ENCODE measurements around the gene TOB1. TPM values are rescaled to one million over a fixed set of nuclear protein-coding genes. Genes with fewer than 3 reads are reported as not detected.

The TOB1 gene
- total and polyA plus RNA-seq, 2 of the 4 experiments (the other 2 are of a cell fraction) = 4.3 to 9.0 TPM

- ChIA-PET POLR2A (ENCODE audit: unreplicated experiment) (no interaction called here), CTCF (interaction anchor here (0.6 kb wide), 1 partner anchor 102 kb away, joined by 4 read pairs; no protein-coding TSS in a partner anchor)
- Histone ChIP-seq H2BK15ac (ENCODE audit: low read depth, low read length) (no peak overlapping the region), H3K18ac (ENCODE audit: low read depth, low read length) (no peak overlapping the region), H3K4me2 (ENCODE audit: low read depth, low read length) (no peak overlapping the region), H4K20me1 (ENCODE audit: insufficient read depth, low read length) (no peaks in the 10 kb centered on the region), H2AFZ (replicated peaks; ENCODE audit: low read length, poor library complexity) (no peak overlapping the region), H3K14ac (replicated peaks; ENCODE audit: low read depth, low read length) (no peak overlapping the region), H3K56ac (ENCODE audit: extremely low read depth, insufficient read depth, low read length) (no peak overlapping the region), H4K91ac (ENCODE audit: insufficient read depth, low read depth, low read length) (no peak overlapping the region), H4K8ac (ENCODE audit: low read depth in 2 of 2, low read length in 2 of 2) (no peak overlapping the region), H3K79me1 (ENCODE audit: low read depth in 1 of 2, low read length in 2 of 2) (no peaks in the 10 kb centered on the region), H3K9ac (ENCODE audit: low read depth, low read length) (no peak overlapping the region), H3K23ac (ENCODE audit: low read depth, low read length) (no peak overlapping the region), H2BK5ac (ENCODE audit: low read depth, low read length, poor library complexity, severe bottlenecking) (no peak overlapping the region), H3K9me1 (ENCODE audit: insufficient read depth, low read length) (no peaks in the 10 kb centered on the region), H4K5ac (ENCODE audit: low read depth, low read length) (no peak overlapping the region), H2BK20ac (ENCODE audit: low read depth, low read length) (no peak overlapping the region), H3K9me3 (ENCODE audit: control insufficient read depth, insufficient read depth, low read length) (no peaks in the 10 kb centered on the region), H2BK120ac (ENCODE audit: low read depth, low read length) (no peak overlapping the region), H3K27me3 (ENCODE audit: control insufficient read depth, insufficient read depth, low read length) (no peaks in the 10 kb centered on the region; the same call in 1 of the 2 replicates), H3K4ac (ENCODE audit: low read depth, low read length) (no peak overlapping the region), H3K4me1 (ENCODE audit: control insufficient read depth, insufficient read depth, low read length) (peaks cover 9% of the 10 kb centered on the region; the same call in 1 of the 2 replicates), H2AK5ac (ENCODE audit: low read depth, low read length) (no peak overlapping the region), H2AK9ac (replicated peaks; ENCODE audit: low read depth, low read length, poor library complexity) (no peak overlapping the region), H3K36me3 (ENCODE audit: control insufficient read depth, insufficient read depth, low read length) (no peaks in the 10 kb centered on the region), H3K27ac (ENCODE audit: insufficient read depth, low read length) (no peak overlapping the region), H3K4me3 (ENCODE audit: insufficient read depth, low read depth, low read length) (no peak overlapping the region)
- TF ChIP-seq RFX5 (IDR thresholded peaks at IDR 0.05; ENCODE audit: low read depth, low read length) = no peak
- no peak for TF ChIP-seq USF2 (IDR thresholded peaks at IDR 0.05; ENCODE audit: low read depth, low read length)
- TF ChIP-seq MAZ (IDR thresholded peaks at IDR 0.05; ENCODE audit: borderline replicate concordance, low read depth, low read length) = no peak
- no peak for TF ChIP-seq RCOR1 (IDR thresholded peaks at IDR 0.05; ENCODE audit: insufficient replicate concordance, low read length)
- DNase-seq (no peak), ATAC-seq (ENCODE audit: low read depth) (no peak)
- in situ Hi-C loops (cut with MboI; ENCODE audit: low sequenced_read_pairs) (no loop called here), intact Hi-C loops (cut with micrococcal nuclease) (no loop called here), dilution Hi-C loops (cut with HindIII; ENCODE audit: low sequenced_read_pairs, unreplicated experiment) (no loop called here)
- BruUV-seq (replicated peaks) = no TSS peak
- no CpG with 5 or more reads among the region's 2 CpGs for WGBS, 2 experiments (ENCODE audit: extremely low coverage in 2 of 2, insufficient read length in 1 of 2)
Measured at GRCh38 chr17:50848711-50849110, 17.4 kb downstream of the TOB1 start.
